Head of caudate nucleus (tissue), 42 donors: Measurements from ENCODE around the gene C10orf105.

Source experiments
- DNase-seq, 42 donors: peaks; one replicate each; pipeline versions ENCODE4 v3.0.0 to v3.0.0-alpha.2; 2020 to 2021; ENCODE audit warnings: mixed read lengths in 7 of 42
- intact Hi-C: fragments of 100-400 bp; cut with DNase I; formaldehyde crosslinking; loops from one replicate; pipeline ENCODE4 v1.15.0; 2022

The C10orf105 gene

GRCh38 chr10:71667387-71667752 is 52.2 kb downstream of the C10orf105 start:
- no peak for DNase-seq
- intact Hi-C loops, result no loop called here

DNA sequence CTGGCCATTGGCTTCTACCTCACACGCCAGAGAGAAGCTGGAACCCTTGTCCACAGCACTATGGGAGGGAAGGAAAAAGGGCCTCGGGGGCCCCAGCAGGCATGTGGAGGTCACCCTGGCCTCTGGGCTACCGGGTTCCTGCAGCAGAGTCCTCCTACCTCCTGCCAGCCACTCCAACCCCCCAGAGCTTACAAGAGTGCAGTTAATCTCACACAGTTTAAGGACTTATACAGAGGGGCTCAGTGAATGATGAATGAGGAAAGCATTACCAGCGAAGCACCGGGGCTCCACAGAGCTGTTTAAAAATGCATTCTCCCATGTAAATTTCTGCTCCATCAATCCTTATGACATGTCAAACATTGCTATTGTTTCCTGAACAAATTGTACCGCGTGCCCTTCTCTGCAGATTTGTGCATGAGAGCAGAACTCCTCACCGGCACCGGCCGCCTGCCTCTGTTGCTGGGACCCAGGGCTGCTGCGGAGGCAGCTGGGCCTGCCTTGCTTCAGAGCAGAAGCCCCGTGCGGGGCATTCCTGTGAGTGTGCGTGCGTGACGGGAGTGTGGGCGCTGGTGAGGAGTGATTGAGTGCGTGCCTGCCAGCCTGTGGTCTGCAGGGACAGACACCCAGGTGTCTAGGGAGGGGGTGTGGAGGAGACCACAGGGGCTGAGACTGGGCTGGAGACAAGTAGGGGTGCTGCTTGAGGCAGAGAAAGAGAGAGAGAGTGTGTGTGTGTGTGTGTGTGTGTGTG is 52.8 kb downstream of the C10orf105 start:
- peak in 35 of 42 donors; percentile 11 to 79 (median 42) for DNase-seq
- intact Hi-C loops, result no loop called here

DNA sequence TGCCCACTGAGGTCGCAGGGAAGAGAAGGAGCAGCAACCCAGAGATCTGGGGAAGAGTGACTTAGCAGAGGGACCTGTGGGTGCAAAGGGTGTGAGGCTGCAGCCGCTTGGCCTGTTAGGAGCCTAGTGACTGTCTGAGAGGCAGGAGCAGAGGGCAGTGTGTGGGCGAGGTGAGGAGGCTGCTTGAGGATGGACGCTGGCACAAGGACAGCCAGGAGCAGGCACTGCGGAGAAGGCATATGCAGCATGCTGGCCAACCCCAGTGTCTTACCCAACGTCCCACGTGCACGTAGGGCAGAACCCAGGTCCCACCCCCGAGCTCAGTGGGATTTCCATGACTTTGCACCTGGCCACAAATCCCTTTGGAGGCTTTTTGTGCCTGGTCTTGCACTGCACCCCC is 54.1 kb downstream of the C10orf105 start:
- intact Hi-C loops, result no loop called here
- DNase-seq, result no peak

DNA sequence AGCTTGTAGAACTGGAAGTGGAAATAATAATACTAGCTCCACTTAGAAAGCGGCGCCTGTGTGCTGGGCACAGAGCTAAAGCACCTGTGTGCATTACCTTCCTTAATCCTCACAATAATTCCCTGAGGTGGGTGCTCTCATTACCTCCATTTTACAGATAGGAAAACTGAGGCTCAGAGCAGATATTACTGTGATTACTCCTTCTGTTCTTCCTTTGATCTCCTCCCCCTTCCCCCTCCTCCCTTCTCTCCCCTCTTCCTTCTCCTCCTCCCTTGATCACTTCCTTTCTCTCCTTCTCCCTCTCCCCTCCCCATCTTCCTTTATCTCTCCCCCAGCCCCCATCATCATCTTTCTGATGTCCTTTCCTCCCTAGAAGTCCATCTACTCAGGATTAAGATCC is 55.0 kb downstream of the C10orf105 start:
- intact Hi-C loops, result no loop called here
- no peak for DNase-seq

DNA sequence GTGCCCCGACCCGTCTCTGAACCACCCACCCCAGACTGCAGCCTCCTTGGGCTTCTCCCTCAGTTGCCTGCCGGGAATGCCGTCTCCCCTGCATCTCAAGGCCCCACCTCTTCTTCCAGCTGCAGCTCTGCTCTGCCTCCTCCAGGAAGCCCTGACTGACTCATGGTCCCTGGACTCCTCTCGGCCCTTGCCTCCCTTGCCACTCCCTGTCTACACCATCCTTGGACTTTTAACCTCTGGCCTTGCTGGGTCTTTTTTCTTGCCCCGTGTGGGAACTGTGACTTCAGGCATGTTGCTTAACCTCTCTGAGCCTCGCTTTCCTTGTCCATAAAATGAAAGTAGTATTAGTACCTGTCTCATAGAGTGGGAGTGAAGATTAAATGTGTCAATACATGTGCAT is 56.3 kb downstream of the C10orf105 start:
- no peak for DNase-seq
- intact Hi-C loops, result no loop called here

DNA sequence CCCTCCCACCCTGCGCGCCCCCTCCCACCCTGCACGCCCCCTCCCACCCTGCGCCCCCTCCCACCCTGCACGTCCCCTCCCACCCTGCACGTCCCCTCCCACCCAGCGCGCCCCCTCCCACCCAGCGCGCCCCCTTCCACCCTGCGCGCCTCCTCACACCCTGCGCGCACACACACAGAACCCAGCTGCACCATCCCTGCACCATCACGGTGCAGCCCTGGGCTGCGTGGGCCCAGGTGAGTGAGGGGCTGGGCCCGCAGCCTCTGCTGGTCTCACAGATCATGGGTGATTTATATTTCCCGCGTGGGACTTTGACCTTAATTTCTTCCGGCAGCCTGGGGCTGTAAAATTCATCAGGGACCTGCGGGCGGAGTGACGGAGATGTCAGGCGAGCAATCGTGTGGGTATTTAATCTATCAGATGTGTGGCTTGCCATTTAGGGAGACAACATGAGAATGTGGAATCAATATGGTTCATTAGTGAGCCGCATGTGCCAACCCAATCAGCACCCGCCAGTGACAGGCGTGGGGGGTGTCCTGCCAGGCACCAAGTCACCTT is 57.7 kb downstream of the C10orf105 start:
- no peak for DNase-seq
- intact Hi-C loops, result no loop called here
